Endothelial cell of umbilical vein (primary cell): ENCODE measurements around the gene SCN2B. TPM values are rescaled to one million over a fixed set of nuclear protein-coding genes. Genes with fewer than 3 reads are reported as not detected.

ENCODE experiments used
- BruUV-seq: library from RNA; stranded (reverse); fragments of 400-500 nt; replicated peaks from 2 replicates; lab custom pipeline; 2021; lab: Mats Ljungman, UMichigan
- CTCF ChIA-PET: fragments of 300-600, 350-600 bp; sonication (Branson Sonifier 250); formaldehyde crosslinking; loops from one replicate; lab custom pipeline; 2021; ENCODE audit warnings: antibody characterized with exemption, inconsistent platforms; lab: Charles Lee
- POLR2A ChIA-PET: fragments of 300-600, 350-600 bp; sonication (Branson Sonifier 250); formaldehyde crosslinking; loops from one replicate; lab custom pipeline; 2021; ENCODE audit warnings: antibody characterized with exemption, inconsistent platforms; lab: Charles Lee
- DNase-seq: peaks from one replicate; pipeline ENCODE4 v3.0.0-alpha.2; 2011; ENCODE audit warnings: low read depth, low spot score
- FAIRE-seq: peaks from 2 replicates; lab custom pipeline; 2011; peaks lifted over from hg19 to GRCh38; lab: Jason Lieb, UNC
- H2AFZ ChIP-seq: 2 replicates; pipeline ENCODE4 v1.6.0; 2012; ENCODE audit warnings: low read depth, low read length, control low read depth, inconsistent platforms
- H3K27ac ChIP-seq: 2 replicates; pipeline ENCODE4 v1.5.1; 2011; ENCODE audit warnings: low read depth, mild to moderate bottlenecking, control low read depth, low read length, moderate library complexity; ENCODE audit not compliant: insufficient read depth
- H3K27me3 ChIP-seq, 2 experiments: 2 replicates each; pipeline versions ENCODE4 v1.6.0 to v1.6.1; 2011; ENCODE audit warnings: low read length in 2 of 2, mixed read lengths in 1 of 2; ENCODE audit not compliant: control insufficient read depth in 2 of 2, insufficient read depth in 2 of 2
- H3K36me3 ChIP-seq, 2 experiments: 2 replicates in 1 of 2; 3 replicates in 1 of 2; pipeline ENCODE4 v1.5.1; 2011; ENCODE audit warnings: low read length in 2 of 2, mild to moderate bottlenecking in 1 of 2, moderate library complexity in 1 of 2; ENCODE audit not compliant: control insufficient read depth in 2 of 2, insufficient read depth in 2 of 2; ENCODE audit errors: extremely low read depth in 1 of 2
- H3K4me1 ChIP-seq: 3 replicates; pipeline ENCODE4 v1.5.1; 2011; ENCODE audit warnings: mild to moderate bottlenecking, low read length; ENCODE audit not compliant: control insufficient read depth, insufficient read depth; ENCODE audit errors: extremely low read depth
- H3K4me2 ChIP-seq: 2 replicates; pipeline ENCODE4 v1.6.1; 2011; ENCODE audit warnings: low read length, control low read depth, mixed read lengths; ENCODE audit not compliant: insufficient read depth
- H3K4me3 ChIP-seq, 3 experiments: fragments of 200-600 bp in 1 of 3; sonication (generic), shearing (Covaris generic) in 1 of 3; replicated peaks in 1 of 3; 2 replicates each; pipeline ENCODE4 v1.5.1; 2011 to 2016; ENCODE audit warnings: control low read depth in 3 of 3, low read length in 3 of 3, mild to moderate bottlenecking in 2 of 3, inconsistent platforms in 1 of 3, low read depth in 1 of 3, moderate library complexity in 1 of 3; ENCODE audit not compliant: insufficient read depth in 1 of 3
- H3K79me2 ChIP-seq: 2 replicates; pipeline ENCODE4 v1.6.0; 2012; ENCODE audit warnings: low read length, inconsistent platforms; ENCODE audit not compliant: control insufficient read depth, insufficient read depth
- H3K9ac ChIP-seq: replicated peaks from 2 replicates; pipeline ENCODE3; 2011; ENCODE audit warnings: low read length, control low read depth; ENCODE audit not compliant: insufficient read depth; ENCODE audit errors: extremely low read depth
- H3K9me1 ChIP-seq: replicated peaks from 3 replicates; pipeline ENCODE4 v1.6.0; 2011; ENCODE audit warnings: mild to moderate bottlenecking, low read length; ENCODE audit not compliant: control insufficient read depth, insufficient read depth; ENCODE audit errors: extremely low read depth
- H3K9me3 ChIP-seq: replicated peaks from 2 replicates; pipeline ENCODE4 v1.5.1; 2012; ENCODE audit warnings: low read length, inconsistent platforms; ENCODE audit not compliant: control insufficient read depth, insufficient read depth
- H4K20me1 ChIP-seq: replicated peaks from 2 replicates; pipeline ENCODE3; 2011; ENCODE audit warnings: mild to moderate bottlenecking, low read length; ENCODE audit not compliant: control insufficient read depth, insufficient read depth; ENCODE audit errors: extremely low read depth
- EZH2 ChIP-seq: IDR thresholded peaks from 2 replicates; pipeline ENCODE4 v1.6.1; 2012; ENCODE audit warnings: borderline replicate concordance, low read depth, mild to moderate bottlenecking, moderate library complexity, low read length, inconsistent platforms; ENCODE audit not compliant: severe bottlenecking
- FOS ChIP-seq: IDR thresholded peaks from 2 replicates; pipeline ENCODE4 v1.6.1; 2011; ENCODE audit warnings: mild to moderate bottlenecking, low read length, moderate library complexity, borderline replicate concordance; ENCODE audit not compliant: insufficient read depth
- GATA2 ChIP-seq: IDR thresholded peaks from 2 replicates; pipeline ENCODE4 v1.7.0; 2011; ENCODE audit warnings: low read depth, mild to moderate bottlenecking, moderate library complexity, mixed read lengths, low read length; ENCODE audit not compliant: insufficient read length, insufficient read depth
- JUN ChIP-seq: IDR thresholded peaks from 2 replicates; pipeline ENCODE4 v1.6.1; 2011; ENCODE audit warnings: borderline replicate concordance, low read depth; ENCODE audit not compliant: insufficient read length, insufficient read depth
- MYC ChIP-seq: IDR thresholded peaks from one replicate; pipeline ENCODE4 v1.6.1; 2011; ENCODE audit warnings: mild to moderate bottlenecking, low read depth, low read length
- POLR2A ChIP-seq: IDR thresholded peaks from 2 replicates; pipeline ENCODE4 v1.6.1; 2012; ENCODE audit warnings: low read depth, mild to moderate bottlenecking, control low read depth, low read length
- POLR2AphosphoS5 ChIP-seq: IDR thresholded peaks from 2 replicates; pipeline ENCODE4 v1.6.1; 2012; ENCODE audit warnings: low read depth, mild to moderate bottlenecking, control low read depth, low read length, moderate library complexity; ENCODE audit not compliant: insufficient read depth
- dilution Hi-C: fragments of 300-500 bp; cut with MboI; formaldehyde crosslinking; loops from one replicate; pipeline ENCODE4 v1.15.0; 2019; ENCODE audit warnings: low sequenced_read_pairs; ENCODE audit not compliant: extremely low pct_ligation_motif_present
- intact Hi-C: fragments of 100-400 bp; cut with micrococcal nuclease; formaldehyde crosslinking; loops from one replicate; pipeline ENCODE4 v1.10.0; 2022
- polyA plus RNA-seq, 4 experiments: library from polyadenylated mRNA; depleted of rRNA in 3 of 4; stranded (reverse) in 3 of 4; unstranded in 1 of 4; fragments of >200 nt; gene quantifications; 2 replicates each; pipeline versions ENCODE4 v1.2.1 to v1.2.3, GENCODE V29; 2011 to 2012; ENCODE audit warnings: missing spikeins in 1 of 4
- total RNA-seq: library from RNA; stranded (reverse); gene quantifications from 2 replicates; pipeline ENCODE4 v1.2.3, GENCODE V29; 2021
- TF ChIP-seq, protein P1 (sequence below): IDR thresholded peaks from 2 replicates; pipeline ENCODE4 v1.6.1; 2011; ENCODE audit not compliant: insufficient read depth, insufficient read length
- TF ChIP-seq, protein P2 (sequence below), 2 donors: IDR thresholded peaks; 1 replicate in 1 of 2; 2 replicates in 1 of 2; pipeline ENCODE4 v1.5.1; 2011; ENCODE audit warnings: low read length in 2 of 2, mild to moderate bottlenecking in 2 of 2, moderate library complexity in 2 of 2, control low read depth in 1 of 2, inconsistent platforms in 1 of 2, low read depth in 1 of 2; ENCODE audit not compliant: insufficient read depth in 1 of 2; ENCODE audit errors: extremely low read depth in 1 of 2

SCN2B gene
- total and polyA plus RNA-seq, 2 donors (not counting 3 experiments of a cell fraction or from before 2014, with no cell fraction given) = not detected

GRCh38 chr11:118200497-118200896 is 24.1 kb upstream of the SCN2B start:
- Histone ChIP-seq H3K4me3 (no peak overlapping the region), H3K27ac (no peak overlapping the region), H2AFZ (no peak overlapping the region), H3K4me2 (no peak overlapping the region), H3K4me1 (no peaks in the 10 kb centered on the region), H3K9me3 (no peaks in the 10 kb centered on the region), H3K9me1 (no peaks in the 10 kb centered on the region), H4K20me1 (no peaks in the 10 kb centered on the region), H3K9ac (no peak overlapping the region), H3K79me2 (no peaks in the 10 kb centered on the region), H3K27me3 (no peaks in the 10 kb centered on the region), H3K36me3 (no peaks in the 10 kb centered on the region)
- dilution Hi-C loops (no loop called here), intact Hi-C loops (no loop called here)
- CTCF ChIA-PET = interaction anchor here (3.0 to 3.8 kb wide), 3 partner anchors 62 to 152 kb away, joined by 83 to 235 read pairs (median 104); partner anchors contain the start of gene MPZL2
- FAIRE-seq (no peak), DNase-seq (no peak)
- POLR2A ChIA-PET = no interaction called here
- TF ChIP-seq FOS (no peak), MYC (no peak), POLR2AphosphoS5 (no peak), EZH2 (no peak), JUN (no peak), POLR2A (no peak), GATA2 (no peak)
- TF ChIP-seq, protein P1, sequence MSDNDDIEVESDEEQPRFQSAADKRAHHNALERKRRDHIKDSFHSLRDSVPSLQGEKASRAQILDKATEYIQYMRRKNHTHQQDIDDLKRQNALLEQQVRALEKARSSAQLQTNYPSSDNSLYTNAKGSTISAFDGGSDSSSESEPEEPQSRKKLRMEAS = no peak
- TF ChIP-seq, protein P2, sequence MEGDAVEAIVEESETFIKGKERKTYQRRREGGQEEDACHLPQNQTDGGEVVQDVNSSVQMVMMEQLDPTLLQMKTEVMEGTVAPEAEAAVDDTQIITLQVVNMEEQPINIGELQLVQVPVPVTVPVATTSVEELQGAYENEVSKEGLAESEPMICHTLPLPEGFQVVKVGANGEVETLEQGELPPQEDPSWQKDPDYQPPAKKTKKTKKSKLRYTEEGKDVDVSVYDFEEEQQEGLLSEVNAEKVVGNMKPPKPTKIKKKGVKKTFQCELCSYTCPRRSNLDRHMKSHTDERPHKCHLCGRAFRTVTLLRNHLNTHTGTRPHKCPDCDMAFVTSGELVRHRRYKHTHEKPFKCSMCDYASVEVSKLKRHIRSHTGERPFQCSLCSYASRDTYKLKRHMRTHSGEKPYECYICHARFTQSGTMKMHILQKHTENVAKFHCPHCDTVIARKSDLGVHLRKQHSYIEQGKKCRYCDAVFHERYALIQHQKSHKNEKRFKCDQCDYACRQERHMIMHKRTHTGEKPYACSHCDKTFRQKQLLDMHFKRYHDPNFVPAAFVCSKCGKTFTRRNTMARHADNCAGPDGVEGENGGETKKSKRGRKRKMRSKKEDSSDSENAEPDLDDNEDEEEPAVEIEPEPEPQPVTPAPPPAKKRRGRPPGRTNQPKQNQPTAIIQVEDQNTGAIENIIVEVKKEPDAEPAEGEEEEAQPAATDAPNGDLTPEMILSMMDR (IDR thresholded peaks at IDR 0.05; ENCODE audit: extremely low read depth in 1 of 2, insufficient read depth in 1 of 2, low read depth in 1 of 2, low read length in 2 of 2) = no peak
- BruUV-seq = no TSS peak
